Esophagus squamous epithelium (tissue), 5 donors: ENCODE measurements around the gene LIMS2. TPM values are rescaled to one million over a fixed set of nuclear protein-coding genes. Genes with fewer than 3 reads are reported as not detected.
A peak's percentile ranks its signal among the peaks of the same experiment; 100 is the strongest.

ENCODE experiments used
- DNase-seq: peaks from one replicate; lab custom pipeline; 2025; lab: John Stamatoyannopoulos, UW
- H3K27ac ChIP-seq, 4 donors: fragments of 200-600 bp; sonication (generic); one replicate each; pipeline ENCODE4 v1.5.1; 2016 to 2019; ENCODE audit warnings: mild to moderate bottlenecking in 1 of 4
- H3K27me3 ChIP-seq, 4 donors: fragments of 200-600 bp; sonication (generic); 1 replicate in 3 of 4; 2 replicates in 1 of 4; pipeline versions ENCODE4 v1.5.1 to v1.6.0; 2017 to 2021; ENCODE audit warnings: antibody characterized with exemption in 1 of 4
- H3K36me3 ChIP-seq, 3 donors: fragments of 200-600 bp; sonication (generic); one replicate each; pipeline ENCODE4 v1.5.1; 2016 to 2019
- H3K4me1 ChIP-seq, 3 donors: fragments of 200-600 bp; sonication (generic); one replicate each; pipeline ENCODE4 v1.5.1; 2017 to 2019
- H3K4me3 ChIP-seq, 4 donors: fragments of 200-600 bp; sonication (generic); 1 replicate in 3 of 4; 2 replicates in 1 of 4; pipeline ENCODE4 v1.5.1; 2016 to 2019; ENCODE audit warnings: mild to moderate bottlenecking in 2 of 4, moderate library complexity in 1 of 4
- H3K9me3 ChIP-seq, 3 donors: fragments of 200-600 bp; sonication (generic); one replicate each; pipeline ENCODE4 v1.5.1; 2016 to 2019
- CTCF ChIP-seq, 6 experiments: fragments of 450-650 bp in 4 of 6; fragments of 200-600 bp in 2 of 6; sonication (generic) in 2 of 6; IDR thresholded peaks; one replicate each; pipeline ENCODE4 v1.5.1; 2016 to 2019; ENCODE audit warnings: antibody characterized with exemption in 6 of 6, mild to moderate bottlenecking in 4 of 6, moderate library complexity in 4 of 6
- POLR2A ChIP-seq, 4 donors: fragments of 450-650 bp; IDR thresholded peaks; one replicate each; pipeline ENCODE4 v1.6.1; 2017; ENCODE audit warnings: antibody characterized with exemption in 4 of 4, mild to moderate bottlenecking in 4 of 4, moderate library complexity in 3 of 4
- WGBS, 2 donors: methylation state at CpG; one replicate each; pipeline ENCODE4 v1.1.5; 2018; 5-methylcytosine and 5-hydroxymethylcytosine counted together
- intact Hi-C: fragments of 100-400 bp; cut with DNase I; formaldehyde crosslinking; loops from one replicate; pipeline ENCODE4 v1.15.0; 2022
- total RNA-seq, 4 donors: library from RNA; depleted of rRNA; stranded (reverse); fragments of >200 nt; gene quantifications; one replicate each; pipeline ENCODE4 v1.1.0, GENCODE V29; 2016
- donor health status: DM: yes; HTN: yes; CAD: no.

Gene LIMS2
- total RNA-seq, 4 donors from 2014 or later, result 2.4 to 29.6 (median 5.9) TPM

GRCh38 chr2:127640082-127641072 is 35.0 kb downstream of the LIMS2 start:
- intact Hi-C loops, result no loop called here
- 49% methylated on average over 5 of the region's 25 CpGs; no CpG with 5 or more reads in 1 of the 2 donors for WGBS, 2 donors
- H3K27me3 ChIP-seq, result no peaks in the 10 kb centered on the region
- peaks cover 11 to 51% (median 15%) of the 10 kb centered on the region in 3 donors for H3K4me1 ChIP-seq
- no peaks in the 10 kb centered on the region for H3K9me3 ChIP-seq
- no peaks in the 10 kb centered on the region for H3K36me3 ChIP-seq
- no peak for DNase-seq
- peak in 1 of 6 experiments; percentile 3 for TF ChIP-seq CTCF (IDR thresholded peaks at IDR 0.05)
- no peak for TF ChIP-seq POLR2A (IDR thresholded peaks at IDR 0.05)
- peak overlapping the region in 2 of 4 donors; percentile 21 to 88 for H3K27ac ChIP-seq
- H3K4me3 ChIP-seq, result no peak overlapping the region

GRCh38 chr2:127639111-127639474 is 36.2 kb downstream of the LIMS2 start:
- Histone ChIP-seq H3K4me3 (no peak overlapping the region), H3K9me3 (no peaks in the 10 kb centered on the region), H3K27me3 (no peaks in the 10 kb centered on the region), H3K4me1 (peaks cover 11 to 50% (median 18%) of the 10 kb centered on the region in 3 donors), H3K36me3 (no peaks in the 10 kb centered on the region), H3K27ac (peak overlapping the region in 3 of 4 donors; percentile 42 to 88 (median 71))
- WGBS, 2 donors, result 87 to 89% methylated on average over 11 to 13 of the region's 13 CpGs
- intact Hi-C loops, result no loop called here
- DNase-seq, result no peak
- TF ChIP-seq POLR2A (IDR thresholded peaks at IDR 0.05) (no peak), CTCF (IDR thresholded peaks at IDR 0.05) (no peak)

- Histone ChIP-seq H3K27ac (peak overlapping the region; percentile 42 to 88 (median 67)), H3K9me3 (no peaks in the 10 kb centered on the region), H3K27me3 (no peaks in the 10 kb centered on the region), H3K4me3 (no peak overlapping the region), H3K36me3 (no peaks in the 10 kb centered on the region), H3K4me1 (peaks cover 11 to 50% (median 24%) of the 10 kb centered on the region in 3 donors)
- TF ChIP-seq CTCF (IDR thresholded peaks at IDR 0.05), result no peak
- no peak for TF ChIP-seq POLR2A (IDR thresholded peaks at IDR 0.05)
- DNase-seq, result no peak
- intact Hi-C loops, result no loop called here
- 64 to 75% methylated on average over 9 to 10 of the region's 23 CpGs for WGBS, 2 donors
Measured at GRCh38 chr2:127638361-127639110, 36.8 kb downstream of the LIMS2 start.

GRCh38 chr2:127637725-127638252 is 37.5 kb downstream of the LIMS2 start:
- DNase-seq, result no peak
- 45 to 49% methylated on average over 5 to 7 of the region's 8 CpGs for WGBS, 2 donors
- intact Hi-C loops, result no loop called here

More at GRCh38 chr2:127637725-127638252, 37.5 kb downstream of the LIMS2 start:
- H3K27ac ChIP-seq, result peak overlapping the region; percentile 42 to 88 (median 67)
- peaks cover 11 to 53% (median 26%) of the 10 kb centered on the region in 3 donors for H3K4me1 ChIP-seq
- TF ChIP-seq POLR2A (IDR thresholded peaks at IDR 0.05) (no peak), CTCF (IDR thresholded peaks at IDR 0.05) (no peak)
- no peaks in the 10 kb centered on the region for H3K9me3 ChIP-seq
- H3K27me3 ChIP-seq, result no peaks in the 10 kb centered on the region
- no peaks in the 10 kb centered on the region for H3K36me3 ChIP-seq
- H3K4me3 ChIP-seq, result no peak overlapping the region
